HG03342 (cell line): ENCODE data around the gene USF2.

Experiments
- ATAC-seq: cut with Tn5 transposase; IDR thresholded peaks from one replicate; pipeline ENCODE4 v1.9.1; 2021; ENCODE audit warnings: mild to moderate bottlenecking, moderate library complexity; ENCODE audit not compliant: unreplicated experiment

The USF2 gene

GRCh38 chr19:35265126-35265899 lies 3.4 kb upstream of the USF2 start:
- ATAC-seq: no peak

GRCh38 chr19:35265900-35266519 lies 2.8 kb upstream of the USF2 start:
- ATAC-seq: no peak

GRCh38 chr19:35266520-35267352 lies 2.0 kb upstream of the USF2 start:
- ATAC-seq: no peak

GRCh38 chr19:35267353-35267817 lies 1.4 kb upstream of the USF2 start:
- no peak for ATAC-seq

- ATAC-seq: peak; percentile 44
Observed at GRCh38 chr19:35267818-35268535, 785 bp upstream of the USF2 start.

- ATAC-seq: peak; percentile 38
Observed at GRCh38 chr19:35269438-35270117, 816 bp downstream of the USF2 start.

GRCh38 chr19:35270381-35270811 lies 1.6 kb downstream of the USF2 start:
- no peak for ATAC-seq

GRCh38 chr19:35271546-35271945 lies 2.8 kb downstream of the USF2 start:
- no peak for ATAC-seq

- no peak for ATAC-seq
Observed at GRCh38 chr19:35272122-35272719, 3.5 kb downstream of the USF2 start.

- ATAC-seq: no peak
Observed at GRCh38 chr19:35272954-35273649, 4.3 kb downstream of the USF2 start.

- ATAC-seq: no peak
Observed at GRCh38 chr19:35273686-35274259, 5.0 kb downstream of the USF2 start.

GRCh38 chr19:35274323-35274722 lies 5.6 kb downstream of the USF2 start:
- no peak for ATAC-seq

GRCh38 chr19:35276706-35277281 lies 8.0 kb downstream of the USF2 start:
- no peak for ATAC-seq

GRCh38 chr19:35278578-35279284 lies 10.0 kb downstream of the USF2 start:
- no peak for ATAC-seq

- ATAC-seq: no peak
Observed at GRCh38 chr19:35279374-35279773, 10.6 kb downstream of the USF2 start.

- no peak for ATAC-seq
Observed at GRCh38 chr19:35279985-35280821, 11.4 kb downstream of the USF2 start.

- no peak for ATAC-seq
Observed at GRCh38 chr19:35281303-35281702, 12.5 kb downstream of the USF2 start.
